ENCODE measurements around the gene COG5.
"Not testable (repeated sequence)": the region's sequence is repeated elsewhere in the genome, so short reads cannot be mapped to it uniquely, and the experiment has no call there.

Gene COG5

DNA sequence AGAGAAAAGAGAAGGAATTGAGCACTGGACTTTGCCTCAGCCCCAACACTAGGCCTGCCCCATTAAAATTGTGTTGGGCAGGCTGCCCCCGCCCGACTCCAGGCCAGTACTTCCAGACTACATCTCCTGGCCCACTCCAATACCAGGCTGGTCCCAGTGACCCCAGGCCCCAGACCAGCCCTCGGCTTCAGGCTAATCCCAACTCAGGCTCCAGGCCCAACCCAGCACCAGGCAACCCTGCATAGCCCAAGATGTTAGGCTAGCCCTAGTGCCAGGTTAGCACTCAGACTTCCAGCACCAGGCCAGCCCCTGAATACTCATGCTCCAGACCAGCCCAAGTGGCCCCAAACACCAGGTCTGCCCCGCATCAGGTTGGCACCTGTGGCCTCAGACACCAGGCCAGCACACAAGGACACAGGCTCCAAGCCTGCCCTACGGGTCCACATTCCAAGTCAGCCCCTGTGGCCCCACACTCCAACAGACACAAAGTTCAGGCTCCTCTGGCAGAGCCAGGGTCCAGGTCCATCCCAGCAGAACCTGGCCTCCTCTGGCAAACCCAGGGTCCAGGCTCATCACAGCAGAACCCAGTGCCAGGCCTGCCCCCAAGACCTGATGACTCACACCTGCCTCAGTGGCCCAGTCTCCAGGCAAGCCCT lies 20.3 kb downstream of the COG5 start:
- no peak for TF ChIP-seq CTCF (IDR thresholded peaks at IDR 0.05)
- Histone ChIP-seq H3K27ac (no peak overlapping the region), H3K4me3 (no peak overlapping the region)
- no peak for DNase-seq (ENCODE audit: low spot score)

GRCh38 chr7:107538001-107538400 lies 25.7 kb downstream of the COG5 start:
- DNase-seq (ENCODE audit: low spot score), result no peak
- Histone ChIP-seq H3K4me3 (no peak overlapping the region), H3K27ac (no peak overlapping the region)
- TF ChIP-seq CTCF (IDR thresholded peaks at IDR 0.05), result no peak

DNA sequence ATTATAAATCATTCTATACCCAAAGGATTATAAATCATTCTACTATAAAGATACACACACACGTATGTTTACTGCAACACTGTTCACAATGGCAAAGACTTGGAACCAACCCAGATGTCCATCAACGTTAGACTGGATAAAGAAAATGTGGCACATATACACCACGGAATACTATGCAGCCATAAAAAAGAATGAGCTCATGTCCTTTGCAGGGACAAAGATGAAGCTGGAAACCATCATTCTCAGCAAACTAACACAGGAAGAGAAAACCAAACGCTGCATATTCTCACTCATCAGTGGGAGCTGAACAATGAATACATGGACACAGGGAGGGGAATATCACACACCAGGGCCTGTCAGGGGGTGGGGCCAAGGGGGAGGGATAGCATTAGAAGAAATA lies 26.5 kb downstream of the COG5 start:
- H3K27ac ChIP-seq; DNase-seq (ENCODE audit: low spot score); H3K4me3 ChIP-seq: not testable (repeated sequence)

- no peak for DNase-seq (ENCODE audit: low spot score)
- TF ChIP-seq CTCF (IDR thresholded peaks at IDR 0.05), result no peak
- no peak overlapping the region for H3K27ac ChIP-seq
- H3K4me3 ChIP-seq, result no peak overlapping the region
Observed at GRCh38 chr7:107534139-107534538, 29.6 kb downstream of the COG5 start.

DNA sequence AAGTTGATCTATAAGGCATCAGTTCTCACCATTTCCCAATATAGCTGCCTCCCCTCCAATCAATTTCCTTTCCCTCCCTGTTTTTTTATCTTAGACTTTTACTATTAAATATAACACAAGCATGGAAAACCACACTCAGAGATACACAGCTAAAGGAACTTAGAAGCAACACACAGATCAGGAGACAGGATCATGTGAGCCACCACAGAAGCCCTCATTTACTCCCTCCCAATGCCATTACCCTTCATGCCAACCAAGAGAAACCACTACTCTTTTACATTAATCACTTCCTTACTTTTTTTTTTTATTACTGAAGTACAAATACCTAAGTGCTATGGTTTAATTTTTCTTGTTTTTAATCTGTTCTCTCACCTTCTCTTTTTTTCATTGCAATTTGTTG lies 33.0 kb downstream of the COG5 start:
- DNase-seq (ENCODE audit: low spot score), result no peak
- H3K27ac ChIP-seq, result no peak overlapping the region
- H3K4me3 ChIP-seq, result no peak overlapping the region
- TF ChIP-seq CTCF (IDR thresholded peaks at IDR 0.05), result no peak

- TF ChIP-seq CTCF (IDR thresholded peaks at IDR 0.05), result no peak
- no peak overlapping the region for H3K27ac ChIP-seq
- DNase-seq (ENCODE audit: low spot score), result no peak
- H3K4me3 ChIP-seq, result no peak overlapping the region
Observed at GRCh38 chr7:107528461-107528860, 35.3 kb downstream of the COG5 start.

GRCh38 chr7:107527196-107527595 lies 36.5 kb downstream of the COG5 start:
- no peak for DNase-seq (ENCODE audit: low spot score)
- Histone ChIP-seq H3K27ac (no peak overlapping the region), H3K4me3 (no peak overlapping the region)
- TF ChIP-seq CTCF (IDR thresholded peaks at IDR 0.05), result no peak

GRCh38 chr7:107526672-107527071 lies 37.0 kb downstream of the COG5 start:
- TF ChIP-seq CTCF (IDR thresholded peaks at IDR 0.05), result no peak
- Histone ChIP-seq H3K4me3 (no peak overlapping the region), H3K27ac (no peak overlapping the region)
- DNase-seq (ENCODE audit: low spot score), result no peak

All from coronary artery (tissue), 2 donors.